Measurements from ENCODE around the gene ZC3H13. TPM values are rescaled to one million over a fixed set of nuclear protein-coding genes. Genes with fewer than 3 reads are reported as not detected.

ZC3H13 gene
- total and polyA plus RNA-seq, 2 of the 8 experiments (the other 6 are each of a cell fraction or from before 2014, with no cell fraction given), result 5.1 to 57.8 TPM

GRCh38 chr13:45915686-45916439 is 136.7 kb downstream of the ZC3H13 start:
- no peak overlapping the region for H2BK15ac ChIP-seq (ENCODE audit: low read length)
- H2BK5ac ChIP-seq (ENCODE audit: low read depth, low read length), result no peak overlapping the region
- no peak overlapping the region for H3K27ac ChIP-seq (ENCODE audit: low read depth, low read length)
- WGBS, 2 experiments (ENCODE audit: extremely low coverage in 1 of 2, insufficient coverage in 1 of 2, insufficient read length in 1 of 2, insufficient replicate concordance in 2 of 2, low coverage in 1 of 2, low lambda C conversion rate in 2 of 2, missing lambda C conversion rate in 1 of 2), result 95% methylated on average over 7 of the region's 7 CpGs; no CpG with 5 or more reads in 1 of the 2 experiments
- no peak overlapping the region for H3K4me2 ChIP-seq (ENCODE audit: insufficient read depth in 1 of 2, low read depth in 2 of 2, low read length in 2 of 2)
- H2BK20ac ChIP-seq (ENCODE audit: low read length), result no peak overlapping the region
- H2AFZ ChIP-seq (ENCODE audit: low read length), result no peak overlapping the region
- H3K79me1 ChIP-seq (ENCODE audit: low read depth, low read length), result no peaks in the 10 kb centered on the region
- H3K14ac ChIP-seq (ENCODE audit: insufficient read length), result no peak overlapping the region
- H3K79me2 ChIP-seq (ENCODE audit: control insufficient read depth in 1 of 2, insufficient read depth in 2 of 2, low read length in 2 of 2), result no peaks in the 10 kb centered on the region
- H4K91ac ChIP-seq (replicated peaks; ENCODE audit: insufficient read length, low read length), result no peak overlapping the region
- H3K18ac ChIP-seq (ENCODE audit: extremely low read depth, low read length), result no peak overlapping the region
- H4K20me1 ChIP-seq (replicated peaks in 1 of 2; ENCODE audit: control insufficient read depth in 1 of 2, insufficient read depth in 2 of 2, low read length in 2 of 2), result no peaks in the 10 kb centered on the region
- DNase-seq (ENCODE audit: low read depth in 1 of 2, low spot score in 2 of 2) (no peak), FAIRE-seq (no peak)
- no peak overlapping the region for H3K23ac ChIP-seq (ENCODE audit: insufficient read length)
- ChIA-PET POLR2A (ENCODE audit: partially characterized antibody) (no interaction called here), CTCF (ENCODE audit: partially characterized antibody) (interaction anchor here (0.6 to 2.4 kb wide), 4 partner anchors 9 to 473 kb away, joined by 3 to 7 read pairs (median 4); no protein-coding TSS in a partner anchor)
- no peak overlapping the region for H2BK12ac ChIP-seq (ENCODE audit: low read depth, low read length)
- H3K4me1 ChIP-seq (replicated peaks in 1 of 4; ENCODE audit: control insufficient read depth in 3 of 4, insufficient read depth in 4 of 4, low read length in 3 of 4), result no peaks in the 10 kb centered on the region
- no peaks in the 10 kb centered on the region for H3K27me3 ChIP-seq (replicated peaks in 1 of 4; ENCODE audit: control insufficient read depth in 3 of 4, extremely low read depth in 1 of 4, insufficient read depth in 3 of 4, low read length in 3 of 4)
- H3K23me2 ChIP-seq (ENCODE audit: low read depth, low read length), result no peaks in the 10 kb centered on the region
- H3K9me3 ChIP-seq (ENCODE audit: insufficient read depth in 2 of 2, low read depth in 1 of 2, low read length in 1 of 2), result no peaks in the 10 kb centered on the region; a peak in 1 of 4 replicates
- H4K8ac ChIP-seq (ENCODE audit: extremely low read depth, insufficient read depth, low read length), result no peak overlapping the region
- H3K36me3 ChIP-seq (ENCODE audit: control insufficient read depth in 2 of 4, insufficient read depth in 4 of 4, low read length in 3 of 4), result no peaks in the 10 kb centered on the region
- H4K5ac ChIP-seq (ENCODE audit: insufficient read length, low read depth, low read length), result no peak overlapping the region
- H2AK5ac ChIP-seq (ENCODE audit: low read depth, low read length), result no peak overlapping the region
- no peak overlapping the region for H2BK120ac ChIP-seq (replicated peaks; ENCODE audit: low read depth, low read length)
- H3K9ac ChIP-seq (replicated peaks in 1 of 4; ENCODE audit: extremely low read depth in 1 of 4, low read depth in 3 of 4, low read length in 3 of 4), result no peak overlapping the region
- H3K4ac ChIP-seq (replicated peaks; ENCODE audit: insufficient read length, low read depth, low read length), result no peak overlapping the region
- no peak overlapping the region for H3K4me3 ChIP-seq (ENCODE audit: extremely low read depth in 1 of 4, insufficient read depth in 2 of 4, low read depth in 3 of 4, low read length in 4 of 4)
- no peak overlapping the region for H3K56ac ChIP-seq (replicated peaks; ENCODE audit: insufficient read length, low read depth, low read length)
- TF ChIP-seq KDM1A (IDR thresholded peaks at IDR 0.05; ENCODE audit: borderline replicate concordance, low read length) (no peak), EP300 (IDR thresholded peaks at IDR 0.05; ENCODE audit: borderline replicate concordance in 1 of 2, low read depth in 2 of 2, low read length in 2 of 2) (no peak), CREB1 (IDR thresholded peaks at IDR 0.05) (no peak), SP2 (IDR thresholded peaks at IDR 0.05; ENCODE audit: low read length) (no peak), ASH2L (IDR thresholded peaks at IDR 0.05; ENCODE audit: low read length) (no peak), SIRT6 (IDR thresholded peaks at IDR 0.05; ENCODE audit: low read length) (no peak), SRF (IDR thresholded peaks at IDR 0.05; ENCODE audit: low read depth, low read length) (no peak), SP1 (IDR thresholded peaks at IDR 0.05; ENCODE audit: low read depth, low read length) (no peak), NRF1 (IDR thresholded peaks at IDR 0.05; ENCODE audit: low read depth, low read length) (no peak), EGR1 (IDR thresholded peaks at IDR 0.05; ENCODE audit: borderline replicate concordance, low read depth, low read length) (no peak), RBBP5 (IDR thresholded peaks at IDR 0.05; ENCODE audit: borderline replicate concordance, low read depth, low read length) (no peak), EZH2 (IDR thresholded peaks at IDR 0.05; ENCODE audit: low read depth, low read length, severe bottlenecking) (no peak), CHD2 (IDR thresholded peaks at IDR 0.05; ENCODE audit: low read length) (no peak), PHF8 (conservative IDR thresholded peaks at IDR 0.05; ENCODE audit: low read depth, low read length) (no peak)

Measured in H1 (cell line).